ENCODE data around the gene RYR2.

The RYR2 gene

DNA sequence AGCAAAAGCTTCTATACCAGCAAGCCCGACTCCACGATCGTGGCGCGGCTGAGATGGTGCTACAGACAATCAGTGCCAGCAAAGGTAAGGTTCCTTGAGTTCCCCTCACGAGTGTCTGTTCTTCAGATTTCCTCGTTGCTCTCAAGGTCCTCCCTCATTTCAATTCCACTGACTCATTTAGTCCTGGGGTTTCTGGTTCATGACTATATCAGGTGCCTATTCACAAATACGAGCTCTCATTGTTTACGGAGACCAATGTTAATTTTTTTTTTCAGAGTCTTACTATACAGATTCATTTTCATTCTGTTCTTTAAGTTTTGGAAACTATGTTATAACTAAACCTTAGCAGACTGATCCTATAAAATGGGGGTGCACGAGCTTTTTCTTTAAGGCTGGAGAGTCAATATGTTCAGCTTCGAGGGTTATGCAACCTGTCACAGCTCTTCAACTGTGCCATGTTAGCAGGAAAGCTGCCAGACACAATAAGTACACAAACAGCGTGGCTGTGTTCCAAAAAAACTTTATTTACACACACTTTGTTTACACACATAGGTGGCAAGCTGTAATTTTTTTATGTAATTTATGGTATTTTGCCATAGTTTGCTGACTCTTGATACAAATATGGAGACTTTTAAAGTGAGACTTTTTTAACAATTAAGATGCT is 714.5 kb downstream of the RYR2 start:
- peak; percentile 78 for DNase-seq

DNA sequence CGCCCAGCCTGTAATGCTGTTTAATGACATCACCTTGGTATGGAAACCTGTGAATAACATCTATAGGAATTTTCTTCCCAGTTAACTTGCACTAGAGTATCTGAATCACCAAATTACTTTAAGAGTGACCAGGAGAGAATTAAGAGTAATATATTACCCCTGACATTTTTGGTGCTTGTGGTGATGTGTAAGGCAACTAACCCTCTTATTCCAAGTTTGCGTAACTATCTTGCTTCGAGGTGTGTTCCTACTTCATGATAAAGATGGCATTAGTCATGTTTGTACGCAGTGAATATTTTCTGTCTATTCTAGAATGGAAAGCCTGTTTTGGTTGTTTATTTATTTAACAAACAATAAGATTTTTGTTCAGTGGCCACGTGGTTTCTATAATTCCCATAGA is 717.4 kb downstream of the RYR2 start:
- no peak for DNase-seq

DNA sequence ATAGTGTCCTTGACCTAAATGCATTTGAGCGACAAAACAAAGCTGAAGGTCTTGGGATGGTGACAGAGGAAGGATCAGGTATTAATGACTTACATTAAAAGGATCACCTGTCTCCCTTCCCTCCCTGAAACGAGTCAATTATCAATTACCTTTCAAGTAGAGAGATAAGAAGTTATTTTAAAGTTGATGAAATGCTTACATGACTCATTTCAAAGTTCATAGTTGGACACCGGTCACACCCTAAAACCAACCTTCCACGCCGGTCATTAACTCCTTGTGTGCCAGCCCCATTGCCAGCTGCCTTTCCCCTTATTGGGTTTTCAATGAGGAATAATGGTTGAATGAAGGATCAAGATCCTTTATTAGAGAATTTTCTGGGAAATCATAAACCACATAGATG is 719.0 kb downstream of the RYR2 start:
- DNase-seq: no peak

DNA sequence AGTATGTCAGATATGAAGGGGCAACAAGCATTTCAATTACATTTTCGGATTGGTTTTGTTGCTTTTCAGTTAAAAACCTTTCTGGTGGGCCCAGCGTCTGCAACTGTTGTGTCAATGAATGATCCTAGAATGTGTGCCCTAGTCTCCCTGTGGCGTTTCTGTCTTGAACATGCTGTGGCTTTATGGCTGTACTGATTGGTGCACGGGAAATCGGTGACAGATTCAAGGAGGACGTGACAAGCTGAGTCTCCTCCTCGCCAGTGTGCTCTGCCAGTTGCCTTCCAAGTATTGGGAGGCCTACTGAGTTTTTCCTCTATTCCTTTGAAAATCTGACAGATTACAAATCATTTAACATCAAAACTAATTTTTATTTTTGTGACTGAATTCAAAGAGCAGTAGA is 721.2 kb downstream of the RYR2 start:
- no peak for DNase-seq

DNA sequence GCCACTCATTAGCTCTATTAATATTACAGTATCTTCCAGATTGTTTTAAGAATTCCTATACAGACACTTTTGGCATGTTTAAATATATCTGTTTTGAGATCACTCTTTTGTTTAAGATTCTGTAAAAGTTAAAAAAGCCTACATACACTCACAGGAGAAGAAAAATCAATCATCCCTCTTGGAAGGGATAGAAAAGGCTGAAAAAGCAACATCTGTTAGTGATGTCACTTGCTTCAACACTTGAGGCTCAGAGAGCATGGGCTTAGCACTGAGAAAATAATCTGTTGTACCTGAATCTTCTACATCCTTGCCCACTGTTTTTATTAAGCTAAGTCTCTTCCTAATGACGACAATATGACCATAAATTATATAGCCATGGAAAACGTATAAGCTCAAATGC is 721.8 kb downstream of the RYR2 start:
- DNase-seq: no peak

DNA sequence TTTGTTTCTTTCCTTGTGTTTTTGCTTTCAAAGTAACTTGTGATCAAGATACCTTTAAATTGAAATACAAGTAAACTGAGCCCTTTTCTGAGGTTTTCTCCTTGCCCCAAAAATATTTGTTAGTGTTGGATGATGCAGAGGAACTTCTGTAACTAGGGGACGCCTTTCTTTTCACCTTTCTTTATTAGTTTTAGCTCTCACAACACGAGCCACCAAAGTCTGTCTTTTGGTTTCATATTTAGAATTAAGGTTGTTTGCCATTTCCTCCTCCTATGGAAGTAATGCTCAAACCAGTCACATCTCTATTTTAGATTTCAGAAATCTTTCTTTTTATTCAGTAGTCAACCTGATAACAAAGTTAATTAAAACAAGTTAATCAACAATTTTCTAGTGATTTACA is 727.9 kb downstream of the RYR2 start:
- DNase-seq: no peak

DNA sequence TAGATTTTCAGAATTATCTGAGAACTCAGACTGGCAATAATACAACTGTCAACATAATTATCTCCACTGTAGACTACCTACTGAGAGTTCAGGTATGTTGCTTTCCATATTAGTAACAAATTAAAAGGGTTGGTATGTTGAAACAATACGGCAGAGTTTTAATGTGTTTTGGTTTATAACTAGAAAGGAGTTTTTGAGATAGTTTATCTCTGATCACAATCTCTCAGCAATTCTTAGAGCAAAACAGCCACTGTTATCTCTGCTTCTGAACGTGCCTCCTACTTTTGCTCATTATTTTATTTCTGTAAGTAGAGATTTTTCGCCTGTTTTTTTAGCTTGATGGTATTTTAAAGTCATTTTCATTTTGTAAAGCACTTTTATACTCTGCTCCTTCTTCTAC is 730.0 kb downstream of the RYR2 start:
- no peak for DNase-seq

DNA sequence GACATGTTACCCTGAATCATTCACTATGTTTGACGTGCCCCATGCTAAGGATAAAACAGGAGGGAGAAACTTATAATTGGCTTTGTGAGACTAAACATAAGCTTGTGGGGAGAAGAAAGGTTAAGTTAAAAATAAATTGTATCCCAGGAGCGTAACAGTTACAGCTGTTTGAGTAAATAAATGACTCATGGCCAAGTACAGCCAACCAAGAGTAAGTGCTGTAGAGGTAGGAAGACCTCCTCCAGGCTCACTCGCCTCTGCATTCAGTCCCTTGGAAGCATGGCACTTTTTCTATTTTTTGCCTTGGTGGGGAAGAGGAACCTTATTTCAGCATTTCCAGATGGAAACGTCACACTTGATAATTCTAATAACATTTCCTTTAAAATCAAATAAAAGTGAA is 732.3 kb downstream of the RYR2 start:
- no peak for DNase-seq

DNA sequence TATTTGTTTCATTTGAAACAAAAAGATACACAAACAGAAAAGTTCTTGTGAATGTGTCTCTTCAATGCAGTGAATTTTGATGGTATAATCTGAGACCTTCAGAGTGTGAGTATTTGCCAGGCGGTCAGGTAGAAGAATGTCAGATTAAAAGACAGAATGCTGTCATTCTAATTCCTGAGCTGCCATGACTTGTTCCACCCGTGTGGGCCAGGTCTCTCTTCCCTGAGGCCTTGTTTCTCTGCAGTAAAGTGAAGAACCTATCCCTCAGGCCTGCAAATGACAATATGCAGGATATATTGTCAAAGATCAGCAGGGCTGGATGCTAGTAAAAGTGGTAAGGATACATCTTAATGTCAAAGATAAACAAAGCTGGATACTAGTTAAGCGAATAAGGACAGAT is 737.4 kb downstream of the RYR2 start:
- no peak for DNase-seq

DNA sequence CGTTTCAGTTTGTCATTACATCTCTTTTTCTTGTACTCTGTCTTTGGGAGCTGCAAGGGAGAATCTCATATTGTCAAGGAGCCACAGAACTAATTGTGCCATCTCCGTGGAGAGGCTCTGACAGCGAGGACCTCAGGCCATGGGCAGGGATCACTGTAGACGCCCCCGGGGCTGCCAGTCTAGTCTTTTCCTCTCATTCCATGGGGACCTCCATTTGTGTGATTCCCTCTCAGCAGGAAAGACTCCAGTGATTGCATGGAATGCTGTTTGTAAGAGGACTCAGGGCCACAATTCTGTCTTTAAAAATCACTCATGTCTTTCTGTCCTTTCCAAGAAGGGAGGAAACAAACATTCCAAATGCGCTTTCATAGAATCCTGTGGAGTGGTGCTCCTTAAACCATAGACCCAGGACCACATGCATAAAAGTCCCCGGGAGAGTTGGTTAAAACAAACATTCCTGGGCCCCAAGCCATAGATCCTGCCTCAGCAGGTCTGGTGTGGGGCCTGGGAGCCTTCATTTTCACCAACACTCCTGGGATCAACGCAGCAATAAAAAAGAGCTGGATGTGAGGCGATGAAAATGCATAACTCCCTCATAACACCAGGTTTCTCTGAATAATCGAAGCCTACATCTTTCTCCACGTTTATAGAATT is 744.2 kb downstream of the RYR2 start:
- no peak for DNase-seq

DNA sequence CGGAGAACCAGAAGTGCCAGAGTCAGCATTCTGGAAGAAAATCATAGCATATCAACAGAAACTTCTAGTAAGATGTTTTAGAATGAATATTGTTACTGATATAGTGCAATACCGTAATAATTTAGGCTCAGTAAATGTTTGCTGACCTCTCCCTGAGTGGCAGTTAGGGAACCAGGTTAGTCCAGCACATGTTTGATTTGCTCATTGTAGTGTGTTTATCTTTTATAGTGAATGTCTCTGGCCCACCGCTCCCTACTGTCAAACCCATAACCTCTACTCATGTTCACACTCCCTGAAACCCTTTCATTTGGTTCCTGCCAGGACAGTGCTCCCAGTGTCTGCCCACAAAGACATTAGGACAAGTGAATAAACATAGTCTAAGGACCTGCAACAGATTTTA is 746.1 kb downstream of the RYR2 start:
- no peak for DNase-seq

DNA sequence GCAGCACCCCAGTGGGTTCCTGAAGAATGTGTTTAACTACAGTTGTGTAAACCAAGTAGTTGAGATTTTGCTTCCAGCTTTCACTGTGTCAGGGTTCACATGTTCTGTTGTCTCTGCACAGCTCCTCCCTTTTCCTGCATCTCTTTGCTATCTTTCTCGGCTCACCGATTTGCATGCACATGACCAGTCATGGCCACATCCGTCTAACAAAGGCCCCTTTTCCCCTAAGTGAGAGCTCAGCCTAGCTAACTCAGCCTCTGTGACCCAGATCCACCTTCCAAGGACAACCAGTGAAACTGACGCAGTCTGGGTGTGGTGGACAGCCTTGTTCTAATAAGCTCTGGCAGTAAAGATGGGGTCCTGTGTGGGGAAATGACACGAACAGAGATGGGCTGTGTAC is 747.6 kb downstream of the RYR2 start:
- DNase-seq: no peak

DNA sequence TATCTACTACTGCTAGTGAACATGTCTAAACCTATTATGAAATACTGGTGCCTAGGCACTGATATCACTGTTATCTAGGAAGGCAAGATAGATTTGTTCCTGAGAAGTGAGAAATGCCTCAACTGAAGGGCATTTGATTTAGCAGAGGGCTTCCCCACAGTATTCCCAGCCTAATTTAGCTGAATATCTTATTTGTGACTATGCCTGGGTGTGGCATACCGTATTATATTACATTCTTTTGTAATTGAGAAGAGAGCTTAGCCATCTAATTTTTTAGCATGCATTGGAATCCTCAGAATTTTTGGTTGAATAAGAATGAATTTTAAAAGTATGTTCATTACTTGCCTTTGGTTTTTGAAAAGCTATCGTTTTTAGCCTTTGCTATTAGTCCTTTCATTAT is 749.6 kb downstream of the RYR2 start:
- DNase-seq: no peak

DNA sequence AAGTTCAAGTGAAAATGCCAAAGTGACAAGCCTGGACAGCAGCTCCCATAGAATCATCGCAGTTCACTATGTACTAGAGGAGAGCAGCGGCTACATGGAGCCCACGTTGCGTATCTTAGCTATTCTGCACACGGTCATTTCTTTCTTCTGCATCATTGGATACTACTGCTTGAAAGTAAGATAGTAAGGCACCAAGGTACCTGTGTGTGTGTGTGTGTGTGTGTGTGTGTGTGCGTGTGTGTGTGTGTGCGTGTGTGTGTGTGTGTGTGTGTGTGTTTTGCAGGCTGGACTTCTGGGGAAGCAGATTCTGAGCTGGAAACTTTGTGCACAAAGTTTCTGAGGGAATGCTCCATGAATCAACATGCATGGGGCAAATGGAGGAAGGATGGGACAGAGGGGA is 750.2 kb downstream of the RYR2 start:
- no peak for DNase-seq

DNA sequence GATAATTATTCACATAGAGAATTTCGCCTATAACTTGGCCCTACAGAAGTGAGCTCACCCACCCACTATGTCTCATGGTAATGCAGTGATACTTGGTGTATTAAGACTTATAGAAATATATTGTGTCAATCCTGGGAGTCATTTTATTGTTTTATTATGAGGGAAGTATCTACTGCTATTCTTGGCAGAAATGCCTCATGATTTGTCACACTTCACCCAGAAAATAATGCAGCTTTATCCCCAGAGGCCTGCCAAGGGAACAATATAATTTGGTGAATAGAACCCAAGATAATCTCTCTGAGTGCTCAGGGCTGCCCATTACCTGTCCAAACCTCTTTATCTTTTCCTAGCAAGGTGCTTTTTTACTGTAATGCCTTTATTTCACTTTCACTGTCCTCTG is 750.7 kb downstream of the RYR2 start:
- DNase-seq: no peak

DNA sequence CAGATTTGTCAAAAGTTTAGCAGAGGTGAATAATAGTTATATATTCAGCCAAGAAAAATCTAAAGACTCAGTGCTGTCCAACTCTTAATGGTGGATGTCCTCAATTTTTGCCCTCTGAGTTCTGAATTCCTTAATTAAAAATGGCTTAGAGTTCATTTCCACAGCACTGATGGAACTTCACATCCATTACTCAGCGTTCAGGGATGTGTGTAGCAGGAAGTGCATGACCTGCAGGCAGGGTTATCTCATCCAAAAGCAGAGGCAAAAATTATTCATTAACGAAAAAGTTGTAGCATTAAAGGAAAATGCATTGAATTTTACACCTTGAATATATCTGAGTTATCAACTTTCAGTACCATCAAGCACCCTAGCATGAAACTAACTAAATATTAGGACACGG is 752.1 kb downstream of the RYR2 start:
- no peak for DNase-seq

DNA sequence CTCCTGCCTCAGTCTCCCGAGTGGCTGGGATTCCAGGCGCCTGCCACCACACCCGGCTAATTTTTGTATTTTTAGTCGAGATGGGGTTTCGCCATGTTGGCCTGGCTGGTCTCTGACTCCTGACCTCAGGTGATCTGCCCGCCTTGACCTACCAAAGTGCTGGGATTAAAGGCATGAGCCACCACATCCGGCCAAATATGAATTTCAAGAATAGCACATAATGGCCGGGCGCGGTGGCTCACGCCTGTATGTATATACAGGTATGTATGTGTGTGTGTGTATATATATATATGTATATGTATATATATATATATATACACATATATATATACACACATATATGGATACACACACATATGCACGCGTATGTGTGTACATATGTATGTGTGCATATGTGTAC is 753.6 kb downstream of the RYR2 start:
- DNase-seq: no peak

DNA sequence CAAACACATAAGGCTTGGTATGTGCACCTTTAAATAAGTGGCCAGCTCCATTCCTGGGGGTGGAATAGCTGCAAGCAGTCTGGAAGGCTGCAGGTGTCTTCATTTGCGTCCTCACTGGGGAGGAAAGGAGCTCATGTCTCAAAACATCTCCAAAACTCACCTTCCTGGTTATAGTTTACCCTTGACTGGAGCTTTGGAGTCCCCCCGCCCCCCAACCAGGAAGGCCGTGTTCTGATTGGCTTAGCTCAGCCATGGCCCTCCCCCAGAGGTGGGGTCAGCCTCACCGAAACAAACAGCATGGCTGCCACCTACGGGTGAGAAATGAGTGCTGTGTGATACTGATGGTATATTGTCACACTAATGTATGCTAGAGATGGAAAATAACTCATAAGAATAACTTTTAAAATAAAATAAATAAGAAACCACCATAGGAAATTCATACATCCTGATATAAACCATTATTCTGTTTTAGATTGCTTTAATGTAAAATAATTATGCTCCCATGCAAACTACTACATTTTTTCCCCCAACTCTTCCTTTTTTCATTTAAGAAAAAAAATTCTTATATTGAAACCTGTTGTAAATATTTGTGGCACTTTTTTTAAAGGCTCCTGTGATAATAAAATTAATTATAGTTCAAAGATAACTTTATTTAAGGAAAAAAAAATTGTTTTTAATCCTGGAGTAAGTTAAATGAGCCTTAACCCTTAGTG is 757.9 kb downstream of the RYR2 start:
- peak; percentile 34 for DNase-seq

DNA sequence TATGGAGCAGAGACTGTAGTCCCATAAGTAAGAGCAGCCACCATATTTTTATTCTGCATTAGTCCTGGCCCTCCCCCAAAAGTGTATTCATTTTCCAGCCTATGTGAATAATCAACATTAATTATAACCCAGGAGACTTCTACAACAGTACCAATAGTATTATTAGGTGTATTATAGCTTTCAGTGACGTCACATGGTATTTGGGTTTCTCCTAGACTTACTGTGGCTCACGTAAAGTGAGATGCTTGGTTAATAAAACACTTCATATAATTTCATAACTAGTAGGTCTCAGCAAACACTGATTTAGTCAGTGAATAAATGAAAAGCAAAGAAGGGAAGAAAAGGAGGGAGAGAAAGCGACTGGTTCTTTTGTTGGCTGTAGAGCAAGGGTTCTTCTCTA is 762.5 kb downstream of the RYR2 start:
- DNase-seq: no peak

DNA sequence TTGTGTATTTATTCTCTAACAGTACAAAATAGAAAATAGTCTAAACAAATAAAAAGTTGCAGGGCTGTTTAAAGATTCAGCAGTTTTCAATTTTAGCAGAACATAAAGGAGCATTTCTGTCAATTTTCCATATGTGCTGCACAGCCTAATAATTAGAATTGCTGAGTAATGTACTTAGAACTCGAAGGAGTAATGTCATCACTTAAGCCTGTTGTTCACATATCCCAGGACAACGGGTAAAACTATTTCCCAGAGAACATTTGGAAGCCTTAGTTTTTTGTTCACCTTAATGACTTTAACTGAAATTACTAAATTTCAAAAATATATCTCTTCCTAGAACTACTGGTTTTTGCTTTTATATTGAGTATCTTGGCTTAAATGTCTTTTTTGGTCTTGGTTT is 767.1 kb downstream of the RYR2 start:
- DNase-seq: no peak

DNA sequence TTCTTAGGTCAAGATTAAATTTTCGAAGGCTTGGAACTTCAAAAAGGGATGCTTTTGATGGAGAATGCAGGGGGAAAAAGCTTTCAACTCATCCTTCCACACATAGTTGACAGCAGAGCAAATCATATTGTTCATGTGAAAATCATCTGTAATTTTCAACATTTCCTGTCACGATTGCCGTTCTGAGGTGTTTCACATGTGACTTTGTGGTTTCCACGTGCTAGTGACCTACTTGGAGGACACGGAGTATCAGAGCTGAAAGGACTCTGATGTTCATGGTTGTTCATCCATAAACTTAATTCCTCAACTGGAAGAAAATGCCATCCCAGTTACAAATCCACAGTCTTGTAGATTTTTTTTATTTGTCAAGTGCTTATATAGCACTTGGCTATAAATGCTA is 769.6 kb downstream of the RYR2 start:
- no peak for DNase-seq

DNA sequence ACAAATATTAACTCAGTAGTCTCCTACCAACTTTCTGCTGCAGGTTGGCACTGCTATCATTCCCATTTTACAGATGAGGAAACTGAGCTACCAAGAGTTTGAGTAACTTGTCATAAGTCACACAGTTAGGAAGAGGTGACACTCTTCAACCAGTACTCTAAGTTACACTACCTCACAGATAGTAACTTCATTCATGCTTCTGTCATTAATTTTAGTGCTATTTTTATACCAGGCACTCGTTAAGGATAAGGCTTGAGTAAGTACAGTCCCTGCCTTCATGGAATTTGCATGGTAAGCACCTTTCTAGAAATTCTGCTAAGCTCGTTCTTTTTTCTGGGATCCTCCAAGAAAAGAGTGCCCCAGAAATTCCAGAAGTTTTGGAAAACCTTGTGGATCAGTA is 770.1 kb downstream of the RYR2 start:
- no peak for DNase-seq

DNA sequence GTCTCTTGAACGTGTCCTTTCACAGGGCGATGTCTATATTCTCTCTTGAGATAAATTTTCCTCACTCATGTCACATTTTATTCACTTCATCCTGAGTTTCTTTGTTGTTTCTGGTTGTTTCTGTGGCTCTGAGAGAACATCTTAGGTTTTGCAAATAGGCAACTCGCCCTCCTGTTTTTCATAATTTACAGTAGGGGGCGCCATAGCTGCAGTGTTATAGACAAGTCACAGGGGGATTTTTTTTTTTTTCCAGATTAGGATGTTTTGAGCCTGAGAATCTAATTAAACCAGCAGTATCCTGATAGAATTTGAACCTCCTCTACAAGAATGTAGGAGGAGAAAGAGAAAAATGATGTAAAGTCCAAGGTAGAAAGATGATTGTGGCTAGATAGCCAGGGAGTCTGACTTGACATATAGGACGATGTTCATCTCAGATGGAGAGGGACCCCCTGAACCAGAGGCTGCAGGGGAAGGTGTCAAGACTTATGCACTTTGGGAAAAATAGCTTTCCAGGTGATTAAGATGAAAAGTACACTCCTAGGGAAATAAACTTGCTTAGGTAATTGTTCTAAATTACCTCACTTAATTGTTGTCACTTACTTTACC is 772.4 kb downstream of the RYR2 start:
- DNase-seq: no peak

DNA sequence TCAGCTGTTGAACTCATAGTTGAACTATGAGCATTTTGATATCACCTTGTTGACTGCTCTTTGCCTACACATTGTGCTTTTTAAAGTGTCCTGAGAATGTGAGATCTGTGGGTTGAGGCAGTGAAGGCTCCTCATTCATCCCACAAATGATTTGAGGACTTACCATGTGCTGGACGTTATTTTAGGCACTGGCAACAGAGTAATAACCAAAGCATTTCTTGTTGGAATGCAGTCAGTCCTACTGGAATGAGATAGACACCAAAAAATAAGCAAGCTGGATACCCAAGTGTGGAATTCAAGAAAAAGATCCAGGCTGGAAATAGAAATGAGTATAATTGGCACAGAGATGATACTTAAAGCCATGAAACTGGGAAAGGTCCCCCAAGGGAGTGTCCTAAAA is 775.3 kb downstream of the RYR2 start:
- no peak for DNase-seq
